ENCODE results near the gene LRP10. TPM values are rescaled to one million over a fixed set of nuclear protein-coding genes. Genes with fewer than 3 reads are reported as not detected.
A peak's percentile ranks its signal among the peaks of the same experiment; 100 is the strongest.
"Not testable (repeated sequence)": the region's sequence is repeated elsewhere in the genome, so short reads cannot be mapped to it uniquely, and the experiment has no call there.

Gene LRP10, protein sequence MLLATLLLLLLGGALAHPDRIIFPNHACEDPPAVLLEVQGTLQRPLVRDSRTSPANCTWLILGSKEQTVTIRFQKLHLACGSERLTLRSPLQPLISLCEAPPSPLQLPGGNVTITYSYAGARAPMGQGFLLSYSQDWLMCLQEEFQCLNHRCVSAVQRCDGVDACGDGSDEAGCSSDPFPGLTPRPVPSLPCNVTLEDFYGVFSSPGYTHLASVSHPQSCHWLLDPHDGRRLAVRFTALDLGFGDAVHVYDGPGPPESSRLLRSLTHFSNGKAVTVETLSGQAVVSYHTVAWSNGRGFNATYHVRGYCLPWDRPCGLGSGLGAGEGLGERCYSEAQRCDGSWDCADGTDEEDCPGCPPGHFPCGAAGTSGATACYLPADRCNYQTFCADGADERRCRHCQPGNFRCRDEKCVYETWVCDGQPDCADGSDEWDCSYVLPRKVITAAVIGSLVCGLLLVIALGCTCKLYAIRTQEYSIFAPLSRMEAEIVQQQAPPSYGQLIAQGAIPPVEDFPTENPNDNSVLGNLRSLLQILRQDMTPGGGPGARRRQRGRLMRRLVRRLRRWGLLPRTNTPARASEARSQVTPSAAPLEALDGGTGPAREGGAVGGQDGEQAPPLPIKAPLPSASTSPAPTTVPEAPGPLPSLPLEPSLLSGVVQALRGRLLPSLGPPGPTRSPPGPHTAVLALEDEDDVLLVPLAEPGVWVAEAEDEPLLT
- total RNA-seq (ENCODE audit: low replicate concordance) = 52.3 and 91.8 TPM in 2 replicates
- long read RNA-seq, partial matches to known transcripts = 8 of 18 reads
- long read RNA-seq, other reads (novel, unspliced or antisense) = 10 of 18 reads

DNA sequence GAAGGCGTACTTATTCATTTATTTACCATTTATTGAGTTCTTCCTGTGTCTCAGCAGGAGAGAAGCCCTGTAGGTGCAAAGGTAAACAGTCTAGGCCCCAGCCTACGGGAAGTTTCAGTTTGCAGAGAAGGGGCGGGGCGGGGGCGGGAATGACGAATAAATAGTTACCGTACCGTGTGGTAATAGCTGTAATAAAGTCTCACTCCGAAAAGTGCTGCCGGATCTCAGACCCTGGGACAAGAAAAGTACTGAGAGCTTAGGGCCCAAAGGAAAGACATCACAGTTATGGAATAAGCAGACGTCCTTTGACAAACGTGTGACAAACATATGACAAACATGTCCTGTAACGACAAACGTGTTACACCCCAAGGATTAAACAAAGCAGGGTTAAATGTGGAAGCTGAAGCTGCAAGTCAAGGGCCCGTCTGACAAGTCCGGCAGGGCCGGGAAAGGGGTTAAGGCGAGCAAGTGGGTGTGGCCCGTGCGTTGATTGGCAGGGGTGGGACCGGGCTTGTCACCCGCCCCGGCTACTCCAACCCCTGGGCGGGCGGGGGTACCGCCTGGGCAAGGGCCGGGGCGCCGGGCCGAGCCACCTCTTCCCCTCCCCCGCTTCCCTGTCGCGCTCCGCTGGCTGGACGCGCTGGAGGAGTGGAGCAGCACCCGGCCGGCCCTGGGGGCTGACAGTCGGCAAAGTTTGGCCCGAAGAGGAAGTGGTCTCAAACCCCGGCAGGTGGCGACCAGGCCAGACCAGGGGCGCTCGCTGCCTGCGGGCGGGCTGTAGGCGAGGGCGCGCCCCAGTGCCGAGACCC lies at the start of gene LRP10:
Gene LRP10, plus strand, starts transcription at position 517 of the 809 bp plus-strand sequence. CDS start 564 bp downstream, outside the sequence.
- Mint-ChIP-seq H3K4me1 (ENCODE audit: unreplicated experiment) (peaks cover 14% of the 10 kb centered on the region), H3K36me3 (peaks cover 9% of the 10 kb centered on the region), H3K4me3 (peak within 1 kb of the TSS; percentile 98), H3K27ac (peak within 1 kb of the TSS; percentile 99), H3K27me3 (no peaks in the 10 kb centered on the region), H3K9me3 (no peaks in the 10 kb centered on the region)
- DNase-seq (ENCODE audit: extremely low spot score, unreplicated experiment) = peak; percentile 87
- TF ChIP-seq, protein P1, sequence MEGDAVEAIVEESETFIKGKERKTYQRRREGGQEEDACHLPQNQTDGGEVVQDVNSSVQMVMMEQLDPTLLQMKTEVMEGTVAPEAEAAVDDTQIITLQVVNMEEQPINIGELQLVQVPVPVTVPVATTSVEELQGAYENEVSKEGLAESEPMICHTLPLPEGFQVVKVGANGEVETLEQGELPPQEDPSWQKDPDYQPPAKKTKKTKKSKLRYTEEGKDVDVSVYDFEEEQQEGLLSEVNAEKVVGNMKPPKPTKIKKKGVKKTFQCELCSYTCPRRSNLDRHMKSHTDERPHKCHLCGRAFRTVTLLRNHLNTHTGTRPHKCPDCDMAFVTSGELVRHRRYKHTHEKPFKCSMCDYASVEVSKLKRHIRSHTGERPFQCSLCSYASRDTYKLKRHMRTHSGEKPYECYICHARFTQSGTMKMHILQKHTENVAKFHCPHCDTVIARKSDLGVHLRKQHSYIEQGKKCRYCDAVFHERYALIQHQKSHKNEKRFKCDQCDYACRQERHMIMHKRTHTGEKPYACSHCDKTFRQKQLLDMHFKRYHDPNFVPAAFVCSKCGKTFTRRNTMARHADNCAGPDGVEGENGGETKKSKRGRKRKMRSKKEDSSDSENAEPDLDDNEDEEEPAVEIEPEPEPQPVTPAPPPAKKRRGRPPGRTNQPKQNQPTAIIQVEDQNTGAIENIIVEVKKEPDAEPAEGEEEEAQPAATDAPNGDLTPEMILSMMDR (conservative IDR thresholded peaks at IDR 0.05) = no peak

- Mint-ChIP-seq H3K36me3 (no peaks in the 10 kb centered on the region), H3K4me3 (peak overlapping the region; percentile 79), H3K27ac (peak overlapping the region; percentile 87), H3K9me3 (no peaks in the 10 kb centered on the region), H3K4me1 (ENCODE audit: unreplicated experiment) (peaks cover 38% of the 10 kb centered on the region), H3K27me3 (peaks cover 22% of the 10 kb centered on the region)
- no peak for DNase-seq (ENCODE audit: extremely low spot score, unreplicated experiment)
- TF ChIP-seq, protein P1 (conservative IDR thresholded peaks at IDR 0.05) = no peak
These were observed 49.4 kb upstream of the LRP10 start for GRCh38 chr14:22822016-22822570.

GRCh38 chr14:22822571-22823098 lies 48.9 kb upstream of the LRP10 start:
- Mint-ChIP-seq H3K9me3 (no peaks in the 10 kb centered on the region), H3K4me1 (ENCODE audit: unreplicated experiment) (peaks cover 38% of the 10 kb centered on the region), H3K4me3 (peak overlapping the region; percentile 79), H3K36me3 (no peaks in the 10 kb centered on the region), H3K27ac (peak overlapping the region; percentile 83), H3K27me3 (peaks cover 22% of the 10 kb centered on the region)
- TF ChIP-seq, protein P1 (conservative IDR thresholded peaks at IDR 0.05) = peak; percentile 92
- DNase-seq (ENCODE audit: extremely low spot score, unreplicated experiment) = peak; percentile 80

- TF ChIP-seq, protein P1 (conservative IDR thresholded peaks at IDR 0.05) = no peak
- Mint-ChIP-seq H3K4me3 (no peak overlapping the region), H3K4me1 (ENCODE audit: unreplicated experiment) (peaks cover 34% of the 10 kb centered on the region), H3K27ac (peak overlapping the region; percentile 55), H3K9me3 (no peaks in the 10 kb centered on the region), H3K27me3 (peaks cover 21% of the 10 kb centered on the region), H3K36me3 (peaks cover 3% of the 10 kb centered on the region)
- DNase-seq (ENCODE audit: extremely low spot score, unreplicated experiment) = no peak
These were observed 46.7 kb upstream of the LRP10 start for GRCh38 chr14:22824711-22825359.

- H3K27me3 Mint-ChIP-seq; H3K36me3 Mint-ChIP-seq; H3K9me3 Mint-ChIP-seq; DNase-seq (ENCODE audit: extremely low spot score, unreplicated experiment): not testable (repeated sequence)
- Mint-ChIP-seq H3K27ac (peak overlapping the region; percentile 93), H3K4me3 (peak overlapping the region; percentile 95), H3K4me1 (ENCODE audit: unreplicated experiment) (peaks cover 18% of the 10 kb centered on the region)
These were observed 42.4 kb upstream of the LRP10 start for GRCh38 chr14:22829076-22829660.
